ENCODE measurements around the gene SYK. TPM values are rescaled to one million over a fixed set of nuclear protein-coding genes. Genes with fewer than 3 reads are reported as not detected.
A peak's percentile ranks its signal among the peaks of the same experiment; 100 is the strongest.
"Not testable (repeated sequence)": the region's sequence is repeated elsewhere in the genome, so short reads cannot be mapped to it uniquely, and the experiment has no call there.

The SYK gene
- total RNA-seq, result 1 to 10 TPM; 2.5 to 6.0 TPM
- polyA plus RNA-seq (2013, experiment 1 of 2), result 0.14 TPM
- 0.08 TPM for polyA plus RNA-seq (2013, experiment 2 of 2)
- long read RNA-seq, experiment 1, partial matches to known transcripts, result 2 of 2 reads
- long read RNA-seq, experiment 1, other reads (novel, unspliced or antisense), result 0 of 2 reads
- long read RNA-seq, experiment 2, full-length matches to known transcripts, result 2 of 6 reads
- long read RNA-seq, experiment 2, partial matches to known transcripts, result 0 of 6 reads
- long read RNA-seq, experiment 2, other reads (novel, unspliced or antisense), result 4 of 6 reads
- long read RNA-seq, experiment 3, full-length matches to known transcripts, result 5 of 10 reads
- long read RNA-seq, experiment 3, partial matches to known transcripts, result 2 of 10 reads
- long read RNA-seq, experiment 3, other reads (novel, unspliced or antisense), result 3 of 10 reads
- long read RNA-seq, experiment 4, result 0 reads

GRCh38 chr9:90801241-90801972 lies at the start of gene SYK:
SYK (plus strand) TSS chr9:90801819; CDS start chr9:90843899, 42,080 bp downstream.
- 5 to 16% methylated on average over 14 to 64 of the region's 64 CpGs for WGBS, 2 experiments (ENCODE audit: insufficient coverage in 1 of 2, insufficient read length in 1 of 2)
- TF ChIP-seq CTCF (conservative IDR thresholded peaks at IDR 0.05), result no peak
- no peaks in the 10 kb centered on the region for H3K9me3 ChIP-seq (ENCODE audit: control insufficient read depth, low read length)
- H3K4me1 ChIP-seq (ENCODE audit: control insufficient read depth, insufficient read depth, low read length), result peaks cover 5% of the 10 kb centered on the region
- H3K4me3 ChIP-seq (ENCODE audit: low read length), result peak within 1 kb of the TSS; percentile 78
- Mint-ChIP-seq H3K4me1 (no peaks in the 10 kb centered on the region), H3K27ac (no peak within 1 kb of the TSS), H3K9me3 (no peaks in the 10 kb centered on the region), H3K36me3 (ENCODE audit: low read depth) (no peaks in the 10 kb centered on the region), H3K4me3 (peak within 1 kb of the TSS; percentile 70), H3K27me3 (ENCODE audit: insufficient read depth) (peaks cover 76% of the 10 kb centered on the region)
- peak; percentile 84 for DNase-seq
- no peak within 1 kb of the TSS for H3K9ac ChIP-seq (ENCODE audit: extremely low read depth, low read length, poor library complexity, severe bottlenecking)
- H3K27me3 ChIP-seq (ENCODE audit: control insufficient read depth, insufficient read depth, low read length, poor library complexity, severe bottlenecking), result peaks cover 75% of the 10 kb centered on the region
- H3K36me3 ChIP-seq (ENCODE audit: control insufficient read depth, insufficient read depth, low read length), result no peaks in the 10 kb centered on the region
- no peak within 1 kb of the TSS for H3K27ac ChIP-seq (ENCODE audit: low read depth, low read length)

- H3K27me3 ChIP-seq (ENCODE audit: control insufficient read depth, insufficient read depth, low read length, poor library complexity, severe bottlenecking); H3K27me3 Mint-ChIP-seq (ENCODE audit: insufficient read depth); H3K4me1 Mint-ChIP-seq; H3K9ac ChIP-seq (ENCODE audit: extremely low read depth, low read length, poor library complexity, severe bottlenecking); H3K4me1 ChIP-seq (ENCODE audit: control insufficient read depth, insufficient read depth, low read length); H3K27ac ChIP-seq (ENCODE audit: low read depth, low read length); H3K9me3 Mint-ChIP-seq; H3K27ac Mint-ChIP-seq; H3K4me3 Mint-ChIP-seq; H3K9me3 ChIP-seq (ENCODE audit: control insufficient read depth, low read length); H3K4me3 ChIP-seq (ENCODE audit: low read length); H3K36me3 ChIP-seq (ENCODE audit: control insufficient read depth, insufficient read depth, low read length); H3K36me3 Mint-ChIP-seq (ENCODE audit: low read depth): not testable (repeated sequence)
- 59 to 70% methylated on average over 8 to 13 of the region's 13 CpGs for WGBS, 2 experiments (ENCODE audit: insufficient coverage in 1 of 2, insufficient read length in 1 of 2)
- peak; percentile 77 for DNase-seq
- peak; percentile 84 for TF ChIP-seq CTCF (conservative IDR thresholded peaks at IDR 0.05)
Observed at GRCh38 chr9:90755514-90756371, 45.9 kb upstream of the SYK start.

GRCh38 chr9:90760577-90760976 lies 41.0 kb upstream of the SYK start:
- H3K9me3 ChIP-seq (ENCODE audit: control insufficient read depth, low read length); H3K9ac ChIP-seq (ENCODE audit: extremely low read depth, low read length, poor library complexity, severe bottlenecking); H3K4me3 ChIP-seq (ENCODE audit: low read length); H3K36me3 Mint-ChIP-seq (ENCODE audit: low read depth); H3K27ac ChIP-seq (ENCODE audit: low read depth, low read length); H3K4me3 Mint-ChIP-seq; H3K27ac Mint-ChIP-seq; H3K27me3 ChIP-seq (ENCODE audit: control insufficient read depth, insufficient read depth, low read length, poor library complexity, severe bottlenecking); DNase-seq; H3K27me3 Mint-ChIP-seq (ENCODE audit: insufficient read depth); H3K4me1 Mint-ChIP-seq; H3K36me3 ChIP-seq (ENCODE audit: control insufficient read depth, insufficient read depth, low read length); H3K4me1 ChIP-seq (ENCODE audit: control insufficient read depth, insufficient read depth, low read length): not testable (repeated sequence)
- H3K9me3 Mint-ChIP-seq, result peaks cover 26% of the 10 kb centered on the region
- WGBS, 2 experiments (ENCODE audit: insufficient coverage in 1 of 2, insufficient read length in 1 of 2), result 83 to 100% methylated on average over 2 to 12 of the region's 14 CpGs

Measured in endodermal cell (in vitro differentiated cells).